Esophagus squamous epithelium (tissue), 5 donors: ENCODE data around the gene TMEM202. TPM values are rescaled to one million over a fixed set of nuclear protein-coding genes. Genes with fewer than 3 reads are reported as not detected.
"Not testable (repeated sequence)": the region's sequence is repeated elsewhere in the genome, so short reads cannot be mapped to it uniquely, and the experiment has no call there.

Experiments
- DNase-seq: peaks from one replicate; lab custom pipeline; 2025; lab: John Stamatoyannopoulos, UW
- H3K27ac ChIP-seq, 4 donors: fragments of 200-600 bp; sonication (generic); one replicate each; pipeline ENCODE4 v1.5.1; 2016 to 2019; ENCODE audit warnings: mild to moderate bottlenecking in 1 of 4
- H3K27me3 ChIP-seq, 4 donors: fragments of 200-600 bp; sonication (generic); 1 replicate in 3 of 4; 2 replicates in 1 of 4; pipeline versions ENCODE4 v1.5.1 to v1.6.0; 2017 to 2021; ENCODE audit warnings: antibody characterized with exemption in 1 of 4
- H3K36me3 ChIP-seq, 3 donors: fragments of 200-600 bp; sonication (generic); one replicate each; pipeline ENCODE4 v1.5.1; 2016 to 2019
- H3K4me1 ChIP-seq, 3 donors: fragments of 200-600 bp; sonication (generic); one replicate each; pipeline ENCODE4 v1.5.1; 2017 to 2019
- H3K4me3 ChIP-seq, 4 donors: fragments of 200-600 bp; sonication (generic); 1 replicate in 3 of 4; 2 replicates in 1 of 4; pipeline ENCODE4 v1.5.1; 2016 to 2019; ENCODE audit warnings: mild to moderate bottlenecking in 2 of 4, moderate library complexity in 1 of 4
- H3K9me3 ChIP-seq, 3 donors: fragments of 200-600 bp; sonication (generic); one replicate each; pipeline ENCODE4 v1.5.1; 2016 to 2019
- CTCF ChIP-seq, 6 experiments: fragments of 450-650 bp in 4 of 6; fragments of 200-600 bp in 2 of 6; sonication (generic) in 2 of 6; IDR thresholded peaks; one replicate each; pipeline ENCODE4 v1.5.1; 2016 to 2019; ENCODE audit warnings: antibody characterized with exemption in 6 of 6, mild to moderate bottlenecking in 4 of 6, moderate library complexity in 4 of 6
- POLR2A ChIP-seq, 4 donors: fragments of 450-650 bp; IDR thresholded peaks; one replicate each; pipeline ENCODE4 v1.6.1; 2017; ENCODE audit warnings: antibody characterized with exemption in 4 of 4, mild to moderate bottlenecking in 4 of 4, moderate library complexity in 3 of 4
- WGBS, 2 donors: methylation state at CpG; one replicate each; pipeline ENCODE4 v1.1.5; 2018; 5-methylcytosine and 5-hydroxymethylcytosine counted together
- intact Hi-C: fragments of 100-400 bp; cut with DNase I; formaldehyde crosslinking; loops from one replicate; pipeline ENCODE4 v1.15.0; 2022
- total RNA-seq, 4 donors: library from RNA; depleted of rRNA; stranded (reverse); fragments of >200 nt; gene quantifications; one replicate each; pipeline ENCODE4 v1.1.0, GENCODE V29; 2016
- donor health status: DM: yes; HTN: yes; CAD: no.

TMEM202 gene
- total RNA-seq, 4 donors from 2014 or later, result not detected

GRCh38 chr15:72372361-72372760 lies 25.7 kb upstream of the TMEM202 start:
- Histone ChIP-seq H3K36me3 (peaks cover 0 to 9% (median 0%) of the 10 kb centered on the region in 3 donors), H3K4me3 (no peak overlapping the region), H3K27me3 (no peaks in the 10 kb centered on the region), H3K27ac (no peak overlapping the region), H3K4me1 (peaks cover 13 to 71% (median 30%) of the 10 kb centered on the region in 3 donors), H3K9me3 (no peaks in the 10 kb centered on the region)
- DNase-seq, result no peak
- TF ChIP-seq POLR2A (IDR thresholded peaks at IDR 0.05) (no peak), CTCF (IDR thresholded peaks at IDR 0.05) (no peak)
- intact Hi-C loops, result no loop called here

- intact Hi-C loops, result no loop called here
- peaks cover 0 to 2% (median 0%) of the 10 kb centered on the region in 4 donors for H3K27me3 ChIP-seq
- H3K27ac ChIP-seq, result peak overlapping the region; percentile 84 to 91 (median 88)
- TF ChIP-seq POLR2A (IDR thresholded peaks at IDR 0.05) (no peak), CTCF (IDR thresholded peaks at IDR 0.05) (no peak)
- no peaks in the 10 kb centered on the region for H3K9me3 ChIP-seq
- peak; percentile 45 for DNase-seq
- 0% methylated on average over 2 to 17 of the region's 17 CpGs for WGBS, 2 donors
- H3K36me3 ChIP-seq, result peaks cover 0 to under 1% (median 0%) of the 10 kb centered on the region in 3 donors
- H3K4me3 ChIP-seq, result peak overlapping the region; percentile 58 to 90 (median 75)
- peaks cover 13 to 49% (median 19%) of the 10 kb centered on the region in 3 donors for H3K4me1 ChIP-seq
These were observed 22.6 kb upstream of the TMEM202 start for GRCh38 chr15:72375501-72375845.

- TF ChIP-seq CTCF (IDR thresholded peaks at IDR 0.05) (peak in 2 of 6 experiments; percentile 25 to 28), POLR2A (IDR thresholded peaks at IDR 0.05) (peak in 3 of 4 donors; percentile 18 to 77 (median 76))
- peak; percentile 81 for DNase-seq
- intact Hi-C loops, result no loop called here
- 0% methylated on average over 10 to 15 of the region's 50 CpGs for WGBS, 2 donors
- Histone ChIP-seq H3K4me3 (peak within 1 kb of the TSS; percentile 58 to 90 (median 75)), H3K27ac (peak within 1 kb of the TSS; percentile 84 to 91 (median 88)), H3K9me3 (no peaks in the 10 kb centered on the region), H3K27me3 (peaks cover 0 to 7% (median 0%) of the 10 kb centered on the region in 4 donors), H3K4me1 (peaks cover 13 to 49% (median 19%) of the 10 kb centered on the region in 3 donors), H3K36me3 (no peaks in the 10 kb centered on the region)
These were observed 22.1 kb upstream of the TMEM202 start, which contains the start of gene HEXA for GRCh38 chr15:72375846-72376581. Gene HEXA, minus strand, starts transcription at chr15:72376014. Its CDS starts 42 bp downstream, at chr15:72375972.

GRCh38 chr15:72377331-72377730 lies 20.8 kb upstream of the TMEM202 start:
- intact Hi-C loops, result no loop called here
- Histone ChIP-seq H3K27me3 (peaks cover 0 to 8% (median 0%) of the 10 kb centered on the region in 4 donors), H3K4me1 (peaks cover 13 to 42% (median 19%) of the 10 kb centered on the region in 3 donors), H3K4me3 (no peak overlapping the region), H3K9me3 (no peaks in the 10 kb centered on the region), H3K27ac (peak overlapping the region in 1 of 4 donors; percentile 86), H3K36me3 (no peaks in the 10 kb centered on the region)
- no peak for TF ChIP-seq POLR2A (IDR thresholded peaks at IDR 0.05)
- TF ChIP-seq CTCF (IDR thresholded peaks at IDR 0.05), result no peak
- WGBS, 2 donors, result 81 to 82% methylated on average over 1 of the region's 1 CpG
- no peak for DNase-seq

GRCh38 chr15:72379106-72379505 lies 19.0 kb upstream of the TMEM202 start:
- DNase-seq, intact Hi-C loops, H3K9me3 ChIP-seq, H3K36me3 ChIP-seq, H3K4me3 ChIP-seq, H3K27ac ChIP-seq: not testable (repeated sequence)
- 67 to 77% methylated on average over 3 of the region's 3 CpGs for WGBS, 2 donors
- Histone ChIP-seq H3K27me3 (peaks cover 0 to 26% (median 0%) of the 10 kb centered on the region in 4 donors), H3K4me1 (peaks cover 13 to 25% (median 18%) of the 10 kb centered on the region in 3 donors)
